OCI-M1 (cell line): ENCODE data around the gene RPE65.
"Not testable (repeated sequence)": the region's sequence is repeated elsewhere in the genome, so short reads cannot be mapped to it uniquely, and the experiment has no call there.

ENCODE experiments used
- DNase-seq: peaks from one replicate; lab custom pipeline; 2025; lab: John Stamatoyannopoulos, UW

The RPE65 gene

GRCh38 chr1:68449901-68450300 is at the start of gene RPE65:
Gene RPE65, minus strand, starts transcription at chr1:68449954. Its CDS starts 49 bp downstream, at chr1:68449905.
- no peak for DNase-seq

GRCh38 chr1:68497358-68497698 is 47.6 kb upstream of the RPE65 start:
- DNase-seq = no peak

GRCh38 chr1:68496680-68497357 is 47.1 kb upstream of the RPE65 start, which contains the start of gene DEPDC1:
Gene DEPDC1, minus strand, starts transcription at chr1:68497082. Its CDS starts 83 bp downstream, at chr1:68496999.
- peak; percentile 97 for DNase-seq

GRCh38 chr1:68495968-68496679 is 46.4 kb upstream of the RPE65 start:
- peak; percentile 77 for DNase-seq

- peak; percentile 77 for DNase-seq
Measured at GRCh38 chr1:68495532-68495931, 45.8 kb upstream of the RPE65 start.

- no peak for DNase-seq
Measured at GRCh38 chr1:68493193-68493592, 43.4 kb upstream of the RPE65 start.

GRCh38 chr1:68492255-68492654 is 42.5 kb upstream of the RPE65 start:
- DNase-seq = not testable (repeated sequence)

GRCh38 chr1:68490046-68490651 is 40.4 kb upstream of the RPE65 start:
- DNase-seq = no peak

GRCh38 chr1:68485431-68486022 is 35.8 kb upstream of the RPE65 start:
- no peak for DNase-seq

- no peak for DNase-seq
Measured at GRCh38 chr1:68484618-68485017, 34.9 kb upstream of the RPE65 start.

GRCh38 chr1:68481041-68481440 is 31.3 kb upstream of the RPE65 start:
- no peak for DNase-seq

GRCh38 chr1:68479501-68479900 is 29.7 kb upstream of the RPE65 start:
- DNase-seq = no peak

- DNase-seq = no peak
Measured at GRCh38 chr1:68478662-68479061, 28.9 kb upstream of the RPE65 start.

- not testable (repeated sequence) for DNase-seq
Measured at GRCh38 chr1:68476626-68477025, 26.9 kb upstream of the RPE65 start.

GRCh38 chr1:68473060-68473459 is 23.3 kb upstream of the RPE65 start:
- no peak for DNase-seq

GRCh38 chr1:68470388-68470970 is 20.7 kb upstream of the RPE65 start:
- peak; percentile 37 for DNase-seq

GRCh38 chr1:68464891-68465290 is 15.1 kb upstream of the RPE65 start:
- DNase-seq = no peak

GRCh38 chr1:68460935-68461334 is 11.2 kb upstream of the RPE65 start:
- no peak for DNase-seq

- DNase-seq = no peak
Measured at GRCh38 chr1:68459796-68460195, 10.0 kb upstream of the RPE65 start.

GRCh38 chr1:68459091-68459490 is 9.3 kb upstream of the RPE65 start:
- DNase-seq = no peak

- DNase-seq = no peak
Measured at GRCh38 chr1:68456202-68456601, 6.4 kb upstream of the RPE65 start.

- peak; percentile 9 for DNase-seq
Measured at GRCh38 chr1:68454534-68454933, 4.8 kb upstream of the RPE65 start.
